C1 segment of cervical spinal cord (tissue), 14 donors: ENCODE results near the gene CCL2.

Source experiments
- DNase-seq, 14 donors: peaks; one replicate each; lab custom pipeline; 2025; lab: John Stamatoyannopoulos, UW

The CCL2 gene

GRCh38 chr17:34261568-34262337 lies 6.7 kb downstream of the CCL2 start:
- DNase-seq: no peak

GRCh38 chr17:34265711-34266110 lies 10.6 kb downstream of the CCL2 start:
- no peak for DNase-seq

GRCh38 chr17:34269969-34270368 lies 14.9 kb downstream of the CCL2 start, which contains the start of gene CCL7:
Gene CCL7 (plus strand): TSS chr17:34270221. CDS start chr17:34270291, 70 bp downstream.
- no peak for DNase-seq

GRCh38 chr17:34275881-34276280 lies 20.8 kb downstream of the CCL2 start:
- DNase-seq: no peak

GRCh38 chr17:34276826-34277225 lies 21.7 kb downstream of the CCL2 start:
- no peak for DNase-seq

- no peak for DNase-seq
Measured at GRCh38 chr17:34283571-34283970, 28.5 kb downstream of the CCL2 start.

- DNase-seq: no peak
Measured at GRCh38 chr17:34285286-34285792, 30.3 kb downstream of the CCL2 start, which contains the start of gene CCL11. Gene CCL11 (plus strand): TSS chr17:34285742. CDS start chr17:34285809, 67 bp downstream.

GRCh38 chr17:34287875-34288274 lies 32.8 kb downstream of the CCL2 start:
- no peak for DNase-seq

- no peak for DNase-seq
Measured at GRCh38 chr17:34290586-34290985, 35.5 kb downstream of the CCL2 start.

GRCh38 chr17:34291721-34292348 lies 36.8 kb downstream of the CCL2 start:
- no peak for DNase-seq

- no peak for DNase-seq
Measured at GRCh38 chr17:34299027-34299426, 43.9 kb downstream of the CCL2 start.

- no peak for DNase-seq
Measured at GRCh38 chr17:34299956-34300577, 45.0 kb downstream of the CCL2 start.

- DNase-seq: no peak
Measured at GRCh38 chr17:34300652-34301370, 45.7 kb downstream of the CCL2 start.

- no peak for DNase-seq
Measured at GRCh38 chr17:34301986-34302385, 46.9 kb downstream of the CCL2 start.

- DNase-seq: no peak
Measured at GRCh38 chr17:34302636-34303035, 47.6 kb downstream of the CCL2 start.

GRCh38 chr17:34303606-34304005 lies 48.5 kb downstream of the CCL2 start:
- DNase-seq: no peak

- no peak for DNase-seq
Measured at GRCh38 chr17:34305061-34305460, 50.0 kb downstream of the CCL2 start.

- no peak for DNase-seq
Measured at GRCh38 chr17:34305606-34306005, 50.5 kb downstream of the CCL2 start.

- DNase-seq: peak in 1 of 14 donors; percentile 2
Measured at GRCh38 chr17:34306466-34306865, 51.4 kb downstream of the CCL2 start.
